Endothelial cell of umbilical vein (primary cell): ENCODE data around the gene SMARCAD1. TPM values are rescaled to one million over a fixed set of nuclear protein-coding genes. Genes with fewer than 3 reads are reported as not detected.

Experiments
- BruUV-seq: library from RNA; stranded (reverse); fragments of 400-500 nt; replicated peaks from 2 replicates; lab custom pipeline; 2021; lab: Mats Ljungman, UMichigan
- CTCF ChIA-PET: fragments of 300-600, 350-600 bp; sonication (Branson Sonifier 250); formaldehyde crosslinking; loops from one replicate; lab custom pipeline; 2021; ENCODE audit warnings: antibody characterized with exemption, inconsistent platforms; lab: Charles Lee
- POLR2A ChIA-PET: fragments of 300-600, 350-600 bp; sonication (Branson Sonifier 250); formaldehyde crosslinking; loops from one replicate; lab custom pipeline; 2021; ENCODE audit warnings: antibody characterized with exemption, inconsistent platforms; lab: Charles Lee
- DNase-seq: peaks from one replicate; pipeline ENCODE4 v3.0.0-alpha.2; 2011; ENCODE audit warnings: low read depth, low spot score
- FAIRE-seq: peaks from 2 replicates; lab custom pipeline; 2011; peaks lifted over from hg19 to GRCh38; lab: Jason Lieb, UNC
- H2AFZ ChIP-seq: 2 replicates; pipeline ENCODE4 v1.6.0; 2012; ENCODE audit warnings: low read depth, low read length, control low read depth, inconsistent platforms
- H3K27ac ChIP-seq: 2 replicates; pipeline ENCODE4 v1.5.1; 2011; ENCODE audit warnings: low read depth, mild to moderate bottlenecking, control low read depth, low read length, moderate library complexity; ENCODE audit not compliant: insufficient read depth
- H3K27me3 ChIP-seq, 2 experiments: 2 replicates each; pipeline versions ENCODE4 v1.6.0 to v1.6.1; 2011; ENCODE audit warnings: low read length in 2 of 2, mixed read lengths in 1 of 2; ENCODE audit not compliant: control insufficient read depth in 2 of 2, insufficient read depth in 2 of 2
- H3K36me3 ChIP-seq, 2 experiments: 2 replicates in 1 of 2; 3 replicates in 1 of 2; pipeline ENCODE4 v1.5.1; 2011; ENCODE audit warnings: low read length in 2 of 2, mild to moderate bottlenecking in 1 of 2, moderate library complexity in 1 of 2; ENCODE audit not compliant: control insufficient read depth in 2 of 2, insufficient read depth in 2 of 2; ENCODE audit errors: extremely low read depth in 1 of 2
- H3K4me1 ChIP-seq: 3 replicates; pipeline ENCODE4 v1.5.1; 2011; ENCODE audit warnings: mild to moderate bottlenecking, low read length; ENCODE audit not compliant: control insufficient read depth, insufficient read depth; ENCODE audit errors: extremely low read depth
- H3K4me2 ChIP-seq: 2 replicates; pipeline ENCODE4 v1.6.1; 2011; ENCODE audit warnings: low read length, control low read depth, mixed read lengths; ENCODE audit not compliant: insufficient read depth
- H3K4me3 ChIP-seq, 3 experiments: fragments of 200-600 bp in 1 of 3; sonication (generic), shearing (Covaris generic) in 1 of 3; replicated peaks in 1 of 3; 2 replicates each; pipeline ENCODE4 v1.5.1; 2011 to 2016; ENCODE audit warnings: control low read depth in 3 of 3, low read length in 3 of 3, mild to moderate bottlenecking in 2 of 3, inconsistent platforms in 1 of 3, low read depth in 1 of 3, moderate library complexity in 1 of 3; ENCODE audit not compliant: insufficient read depth in 1 of 3
- H3K79me2 ChIP-seq: 2 replicates; pipeline ENCODE4 v1.6.0; 2012; ENCODE audit warnings: low read length, inconsistent platforms; ENCODE audit not compliant: control insufficient read depth, insufficient read depth
- H3K9ac ChIP-seq: replicated peaks from 2 replicates; pipeline ENCODE3; 2011; ENCODE audit warnings: low read length, control low read depth; ENCODE audit not compliant: insufficient read depth; ENCODE audit errors: extremely low read depth
- H3K9me1 ChIP-seq: replicated peaks from 3 replicates; pipeline ENCODE4 v1.6.0; 2011; ENCODE audit warnings: mild to moderate bottlenecking, low read length; ENCODE audit not compliant: control insufficient read depth, insufficient read depth; ENCODE audit errors: extremely low read depth
- H3K9me3 ChIP-seq: replicated peaks from 2 replicates; pipeline ENCODE4 v1.5.1; 2012; ENCODE audit warnings: low read length, inconsistent platforms; ENCODE audit not compliant: control insufficient read depth, insufficient read depth
- H4K20me1 ChIP-seq: replicated peaks from 2 replicates; pipeline ENCODE3; 2011; ENCODE audit warnings: mild to moderate bottlenecking, low read length; ENCODE audit not compliant: control insufficient read depth, insufficient read depth; ENCODE audit errors: extremely low read depth
- FOS ChIP-seq: IDR thresholded peaks from 2 replicates; pipeline ENCODE4 v1.6.1; 2011; ENCODE audit warnings: mild to moderate bottlenecking, low read length, moderate library complexity, borderline replicate concordance; ENCODE audit not compliant: insufficient read depth
- GATA2 ChIP-seq: IDR thresholded peaks from 2 replicates; pipeline ENCODE4 v1.7.0; 2011; ENCODE audit warnings: low read depth, mild to moderate bottlenecking, moderate library complexity, mixed read lengths, low read length; ENCODE audit not compliant: insufficient read length, insufficient read depth
- JUN ChIP-seq: IDR thresholded peaks from 2 replicates; pipeline ENCODE4 v1.6.1; 2011; ENCODE audit warnings: borderline replicate concordance, low read depth; ENCODE audit not compliant: insufficient read length, insufficient read depth
- MYC ChIP-seq: IDR thresholded peaks from one replicate; pipeline ENCODE4 v1.6.1; 2011; ENCODE audit warnings: mild to moderate bottlenecking, low read depth, low read length
- POLR2A ChIP-seq: IDR thresholded peaks from 2 replicates; pipeline ENCODE4 v1.6.1; 2012; ENCODE audit warnings: low read depth, mild to moderate bottlenecking, control low read depth, low read length
- POLR2AphosphoS5 ChIP-seq: IDR thresholded peaks from 2 replicates; pipeline ENCODE4 v1.6.1; 2012; ENCODE audit warnings: low read depth, mild to moderate bottlenecking, control low read depth, low read length, moderate library complexity; ENCODE audit not compliant: insufficient read depth
- dilution Hi-C: fragments of 300-500 bp; cut with MboI; formaldehyde crosslinking; loops from one replicate; pipeline ENCODE4 v1.15.0; 2019; ENCODE audit warnings: low sequenced_read_pairs; ENCODE audit not compliant: extremely low pct_ligation_motif_present
- intact Hi-C: fragments of 100-400 bp; cut with micrococcal nuclease; formaldehyde crosslinking; loops from one replicate; pipeline ENCODE4 v1.10.0; 2022
- polyA plus RNA-seq, 4 experiments: library from polyadenylated mRNA; depleted of rRNA in 3 of 4; stranded (reverse) in 3 of 4; unstranded in 1 of 4; fragments of >200 nt; gene quantifications; 2 replicates each; pipeline versions ENCODE4 v1.2.1 to v1.2.3, GENCODE V29; 2011 to 2012; ENCODE audit warnings: missing spikeins in 1 of 4
- total RNA-seq: library from RNA; stranded (reverse); gene quantifications from 2 replicates; pipeline ENCODE4 v1.2.3, GENCODE V29; 2021
- TF ChIP-seq, protein P1 (sequence below), 2 donors: IDR thresholded peaks; 1 replicate in 1 of 2; 2 replicates in 1 of 2; pipeline ENCODE4 v1.5.1; 2011; ENCODE audit warnings: low read length in 2 of 2, mild to moderate bottlenecking in 2 of 2, moderate library complexity in 2 of 2, control low read depth in 1 of 2, inconsistent platforms in 1 of 2, low read depth in 1 of 2; ENCODE audit not compliant: insufficient read depth in 1 of 2; ENCODE audit errors: extremely low read depth in 1 of 2
- TF ChIP-seq, protein P2 (sequence below): IDR thresholded peaks from 2 replicates; pipeline ENCODE4 v1.6.1; 2011; ENCODE audit not compliant: insufficient read depth, insufficient read length

SMARCAD1 gene
- total and polyA plus RNA-seq, 2 donors (not counting 3 experiments of a cell fraction or from before 2014, with no cell fraction given): 15.5 to 34.8 TPM

DNA sequence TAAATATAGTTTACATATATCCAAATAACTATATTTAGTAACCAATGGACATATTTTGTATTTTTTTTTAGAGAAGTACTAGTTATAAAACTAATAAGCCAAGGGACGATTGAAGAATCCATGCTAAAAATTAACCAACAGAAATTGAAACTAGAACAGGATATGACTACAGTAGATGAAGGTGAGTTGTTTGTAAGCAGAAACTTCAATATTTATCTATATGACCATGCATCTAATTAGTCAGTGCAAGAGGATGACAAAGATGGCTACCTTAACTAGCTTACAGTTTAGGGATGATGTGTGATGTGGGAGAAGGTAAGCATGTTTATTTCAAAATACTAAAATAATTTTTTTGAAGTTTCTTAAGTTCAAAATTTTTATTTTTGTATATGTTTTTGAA, 77.2 kb downstream of the SMARCAD1 start:
- Histone ChIP-seq H3K4me3 (no peak overlapping the region), H3K9me3 (no peaks in the 10 kb centered on the region), H3K36me3 (peaks cover 2 to 9% of the 10 kb centered on the region in 2 experiments), H3K9me1 (no peaks in the 10 kb centered on the region), H3K4me2 (no peak overlapping the region), H3K79me2 (no peaks in the 10 kb centered on the region), H3K4me1 (no peaks in the 10 kb centered on the region), H4K20me1 (no peaks in the 10 kb centered on the region), H3K9ac (no peak overlapping the region), H3K27ac (no peak overlapping the region), H2AFZ (no peak overlapping the region), H3K27me3 (no peaks in the 10 kb centered on the region)
- BruUV-seq: no TSS peak
- intact Hi-C loops (no loop called here), dilution Hi-C loops (no loop called here)
- POLR2A ChIA-PET: no interaction called here
- FAIRE-seq (no peak), DNase-seq (no peak)
- TF ChIP-seq POLR2AphosphoS5 (no peak), MYC (no peak), GATA2 (no peak), FOS (no peak), JUN (no peak), POLR2A (no peak)
- TF ChIP-seq, protein P1, sequence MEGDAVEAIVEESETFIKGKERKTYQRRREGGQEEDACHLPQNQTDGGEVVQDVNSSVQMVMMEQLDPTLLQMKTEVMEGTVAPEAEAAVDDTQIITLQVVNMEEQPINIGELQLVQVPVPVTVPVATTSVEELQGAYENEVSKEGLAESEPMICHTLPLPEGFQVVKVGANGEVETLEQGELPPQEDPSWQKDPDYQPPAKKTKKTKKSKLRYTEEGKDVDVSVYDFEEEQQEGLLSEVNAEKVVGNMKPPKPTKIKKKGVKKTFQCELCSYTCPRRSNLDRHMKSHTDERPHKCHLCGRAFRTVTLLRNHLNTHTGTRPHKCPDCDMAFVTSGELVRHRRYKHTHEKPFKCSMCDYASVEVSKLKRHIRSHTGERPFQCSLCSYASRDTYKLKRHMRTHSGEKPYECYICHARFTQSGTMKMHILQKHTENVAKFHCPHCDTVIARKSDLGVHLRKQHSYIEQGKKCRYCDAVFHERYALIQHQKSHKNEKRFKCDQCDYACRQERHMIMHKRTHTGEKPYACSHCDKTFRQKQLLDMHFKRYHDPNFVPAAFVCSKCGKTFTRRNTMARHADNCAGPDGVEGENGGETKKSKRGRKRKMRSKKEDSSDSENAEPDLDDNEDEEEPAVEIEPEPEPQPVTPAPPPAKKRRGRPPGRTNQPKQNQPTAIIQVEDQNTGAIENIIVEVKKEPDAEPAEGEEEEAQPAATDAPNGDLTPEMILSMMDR (IDR thresholded peaks at IDR 0.05; ENCODE audit: extremely low read depth in 1 of 2, insufficient read depth in 1 of 2, low read depth in 1 of 2, low read length in 2 of 2): no peak
- TF ChIP-seq, protein P2, sequence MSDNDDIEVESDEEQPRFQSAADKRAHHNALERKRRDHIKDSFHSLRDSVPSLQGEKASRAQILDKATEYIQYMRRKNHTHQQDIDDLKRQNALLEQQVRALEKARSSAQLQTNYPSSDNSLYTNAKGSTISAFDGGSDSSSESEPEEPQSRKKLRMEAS: no peak
- CTCF ChIA-PET: no interaction called here
